Gastroesophageal sphincter (tissue), 4 donors: ENCODE results near the gene MAP1B. TPM values are rescaled to one million over a fixed set of nuclear protein-coding genes. Genes with fewer than 3 reads are reported as not detected.

Experiments used
- ATAC-seq: fragments of 150-250 bp; one replicate; pipeline ENCODE4 v1.9.1; 2016; ENCODE audit warnings: mild to moderate bottlenecking, moderate library complexity
- H3K27ac ChIP-seq, 4 donors: fragments of 200-600 bp; sonication (generic) in 3 of 4; 1 replicate in 3 of 4; 2 replicates in 1 of 4; pipeline ENCODE4 v1.5.1; 2016 to 2019
- H3K27me3 ChIP-seq: fragments of 200-600 bp; sonication (generic); one replicate; pipeline ENCODE4 v1.5.1; 2019
- H3K36me3 ChIP-seq, 2 donors: fragments of 200-600 bp; sonication (generic); one replicate each; pipeline ENCODE4 v1.5.1; 2019; ENCODE audit warnings: control low read depth in 1 of 2
- H3K4me1 ChIP-seq, 3 donors: fragments of 200-600 bp; sonication (generic); 1 replicate in 2 of 3; 2 replicates in 1 of 3; pipeline ENCODE4 v1.5.1; 2016 to 2019; ENCODE audit warnings: control low read depth in 2 of 3
- H3K4me3 ChIP-seq, 2 donors: fragments of 200-600 bp; sonication (generic); one replicate each; pipeline ENCODE4 v1.5.1; 2019; ENCODE audit warnings: mild to moderate bottlenecking in 1 of 2, moderate library complexity in 1 of 2
- H3K9me3 ChIP-seq, 3 donors: fragments of 200-600 bp; sonication (generic); one replicate each; pipeline ENCODE4 v1.5.1; 2017 to 2019; ENCODE audit warnings: control low read depth in 2 of 3
- EP300 ChIP-seq: sonication (generic); formaldehyde crosslinking; IDR thresholded peaks from one replicate; pipeline ENCODE4 v1.6.1; 2017; ENCODE audit warnings: antibody characterized with exemption, mild to moderate bottlenecking
- POLR2A ChIP-seq, 2 donors: fragments of 450-650 bp; IDR thresholded peaks; one replicate each; pipeline ENCODE4 v1.6.1; 2017; ENCODE audit warnings: antibody characterized with exemption in 2 of 2, mild to moderate bottlenecking in 2 of 2, moderate library complexity in 1 of 2
- POLR2AphosphoS5 ChIP-seq: sonication (generic); formaldehyde crosslinking; IDR thresholded peaks from one replicate; pipeline ENCODE4 v1.6.1; 2017; ENCODE audit warnings: antibody characterized with exemption
- WGBS, 2 donors: methylation state at CpG; one replicate each; pipeline ENCODE4 v1.1.5; 2018; ENCODE audit warnings: low coverage in 1 of 2; 5-methylcytosine and 5-hydroxymethylcytosine counted together
- total RNA-seq, 4 donors: library from RNA; depleted of rRNA; stranded (reverse); fragments of >200 nt; gene quantifications; one replicate each; pipeline ENCODE4 v1.1.0, GENCODE V29; 2016
- TF ChIP-seq, protein P1 (sequence below), 4 experiments: fragments of 200-600 bp in 2 of 4; fragments of 450-650 bp in 2 of 4; sonication (generic) in 1 of 4; IDR thresholded peaks; one replicate each; pipeline ENCODE4 v1.5.1; 2017 to 2019; ENCODE audit warnings: antibody characterized with exemption in 4 of 4, mild to moderate bottlenecking in 2 of 4, moderate library complexity in 2 of 4

The MAP1B gene
- total RNA-seq, 4 donors from 2014 or later, result 601 to 1,344 (median 738) TPM

DNA sequence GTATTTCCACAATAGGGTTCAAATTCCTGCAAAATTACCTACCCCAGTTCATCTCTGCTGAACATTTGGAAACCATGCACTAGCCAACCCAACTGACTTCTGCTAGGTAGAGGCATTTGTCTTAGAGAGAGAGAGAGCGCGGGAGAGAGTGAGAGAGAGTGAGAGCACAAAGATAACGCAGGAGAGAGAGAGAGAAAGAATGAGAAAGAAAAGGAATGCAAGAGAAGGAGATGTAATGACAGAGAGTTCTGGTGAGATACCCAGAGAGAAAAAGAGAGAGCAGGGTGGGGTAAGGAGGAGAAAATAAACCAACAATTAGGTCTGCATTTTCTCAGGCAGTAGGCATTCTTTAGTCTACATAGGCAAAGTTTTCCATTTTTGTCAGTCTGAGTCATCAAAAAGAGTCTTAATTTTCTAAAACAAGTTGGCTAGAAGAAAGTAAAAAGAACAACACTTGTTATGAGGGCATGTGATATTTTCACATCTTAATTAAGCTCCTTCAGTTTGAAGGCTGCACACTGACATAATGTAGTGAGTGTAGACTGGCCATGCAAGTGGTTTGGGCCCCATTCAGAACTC lies 98.2 kb downstream of the MAP1B start:
- TF ChIP-seq POLR2AphosphoS5 (no peak), EP300 (no peak), POLR2A (IDR thresholded peaks at IDR 0.05) (no peak)
- TF ChIP-seq, protein P1, sequence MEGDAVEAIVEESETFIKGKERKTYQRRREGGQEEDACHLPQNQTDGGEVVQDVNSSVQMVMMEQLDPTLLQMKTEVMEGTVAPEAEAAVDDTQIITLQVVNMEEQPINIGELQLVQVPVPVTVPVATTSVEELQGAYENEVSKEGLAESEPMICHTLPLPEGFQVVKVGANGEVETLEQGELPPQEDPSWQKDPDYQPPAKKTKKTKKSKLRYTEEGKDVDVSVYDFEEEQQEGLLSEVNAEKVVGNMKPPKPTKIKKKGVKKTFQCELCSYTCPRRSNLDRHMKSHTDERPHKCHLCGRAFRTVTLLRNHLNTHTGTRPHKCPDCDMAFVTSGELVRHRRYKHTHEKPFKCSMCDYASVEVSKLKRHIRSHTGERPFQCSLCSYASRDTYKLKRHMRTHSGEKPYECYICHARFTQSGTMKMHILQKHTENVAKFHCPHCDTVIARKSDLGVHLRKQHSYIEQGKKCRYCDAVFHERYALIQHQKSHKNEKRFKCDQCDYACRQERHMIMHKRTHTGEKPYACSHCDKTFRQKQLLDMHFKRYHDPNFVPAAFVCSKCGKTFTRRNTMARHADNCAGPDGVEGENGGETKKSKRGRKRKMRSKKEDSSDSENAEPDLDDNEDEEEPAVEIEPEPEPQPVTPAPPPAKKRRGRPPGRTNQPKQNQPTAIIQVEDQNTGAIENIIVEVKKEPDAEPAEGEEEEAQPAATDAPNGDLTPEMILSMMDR (IDR thresholded peaks at IDR 0.05), result no peak
- no peak overlapping the region for H3K27ac ChIP-seq
- H3K36me3 ChIP-seq, result peaks cover 0 to 78% of the 10 kb centered on the region in 2 donors
- no peak for ATAC-seq
- H3K27me3 ChIP-seq, result no peaks in the 10 kb centered on the region
- H3K4me3 ChIP-seq, result no peak overlapping the region
- 86 to 100% methylated on average over 2 to 3 of the region's 3 CpGs for whole genome bisulfite sequencing, 2 donors
- H3K9me3 ChIP-seq, result no peaks in the 10 kb centered on the region
- peaks cover 0 to 6% (median 2%) of the 10 kb centered on the region in 3 donors for H3K4me1 ChIP-seq

DNA sequence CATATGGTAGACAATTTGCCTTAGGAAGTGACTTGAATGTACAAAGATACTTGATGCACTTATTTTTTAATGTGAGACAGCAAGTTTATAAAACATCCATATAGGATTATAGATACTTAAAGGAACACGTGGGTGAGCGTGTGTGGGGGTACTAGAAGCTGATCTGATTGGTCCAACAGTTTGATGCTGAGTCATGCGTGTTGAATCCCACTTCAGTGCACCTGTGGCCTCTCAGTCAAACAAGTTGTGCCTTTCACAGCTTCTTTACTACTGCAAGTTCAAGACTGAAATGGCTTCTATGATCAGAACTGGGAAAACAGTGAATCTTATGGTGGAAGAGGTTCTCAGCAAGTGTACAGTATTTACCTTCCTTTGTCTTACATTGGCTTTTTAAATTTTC lies 98.9 kb downstream of the MAP1B start:
- Histone ChIP-seq H3K4me3 (no peak overlapping the region), H3K27ac (no peak overlapping the region), H3K4me1 (peaks cover 3 to 12% (median 6%) of the 10 kb centered on the region in 3 donors)

DNA sequence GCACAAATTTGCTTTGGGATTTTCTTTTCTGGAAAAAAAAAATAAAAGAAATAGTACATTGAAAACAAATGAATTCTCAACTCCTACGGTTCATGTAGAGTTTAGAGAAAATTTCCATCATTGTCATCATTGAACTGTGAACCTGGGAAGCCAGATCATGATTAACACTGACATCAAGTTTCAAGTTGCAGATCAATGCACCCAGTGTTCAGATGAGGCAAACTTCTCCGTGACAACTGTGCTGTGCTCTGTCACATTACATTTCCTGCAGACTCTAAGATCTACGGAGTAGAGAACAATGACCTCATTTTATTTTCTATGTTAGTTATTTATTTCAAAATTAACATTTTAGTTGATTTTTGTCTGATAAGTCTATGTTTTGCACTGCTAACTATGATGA lies 99.7 kb downstream of the MAP1B start:
- no peak for TF ChIP-seq POLR2AphosphoS5
- TF ChIP-seq, protein P1 (IDR thresholded peaks at IDR 0.05), result no peak
- no peak for TF ChIP-seq POLR2A (IDR thresholded peaks at IDR 0.05)
- no peak for TF ChIP-seq EP300
- Histone ChIP-seq H3K27ac (no peak overlapping the region), H3K27me3 (no peaks in the 10 kb centered on the region), H3K9me3 (no peaks in the 10 kb centered on the region), H3K4me1 (peaks cover 6 to 19% (median 7%) of the 10 kb centered on the region in 3 donors), H3K36me3 (peaks cover 0 to 70% of the 10 kb centered on the region in 2 donors), H3K4me3 (no peak overlapping the region)
- 76 to 88% methylated on average over 2 to 3 of the region's 3 CpGs for WGBS, 2 donors
- no peak for ATAC-seq

More for the DNA sequence above, 98.9 kb downstream of the MAP1B start:
- no peaks in the 10 kb centered on the region for H3K9me3 ChIP-seq
- TF ChIP-seq POLR2AphosphoS5, result no peak
- TF ChIP-seq EP300, result no peak
- TF ChIP-seq, protein P1 (IDR thresholded peaks at IDR 0.05), result no peak
- no peak for TF ChIP-seq POLR2A (IDR thresholded peaks at IDR 0.05)
- 79 to 85% methylated on average over 3 of the region's 3 CpGs for WGBS, 2 donors
- no peaks in the 10 kb centered on the region for H3K27me3 ChIP-seq
- H3K36me3 ChIP-seq, result peaks cover 0 to 71% of the 10 kb centered on the region in 2 donors
- no peak for ATAC-seq

DNA sequence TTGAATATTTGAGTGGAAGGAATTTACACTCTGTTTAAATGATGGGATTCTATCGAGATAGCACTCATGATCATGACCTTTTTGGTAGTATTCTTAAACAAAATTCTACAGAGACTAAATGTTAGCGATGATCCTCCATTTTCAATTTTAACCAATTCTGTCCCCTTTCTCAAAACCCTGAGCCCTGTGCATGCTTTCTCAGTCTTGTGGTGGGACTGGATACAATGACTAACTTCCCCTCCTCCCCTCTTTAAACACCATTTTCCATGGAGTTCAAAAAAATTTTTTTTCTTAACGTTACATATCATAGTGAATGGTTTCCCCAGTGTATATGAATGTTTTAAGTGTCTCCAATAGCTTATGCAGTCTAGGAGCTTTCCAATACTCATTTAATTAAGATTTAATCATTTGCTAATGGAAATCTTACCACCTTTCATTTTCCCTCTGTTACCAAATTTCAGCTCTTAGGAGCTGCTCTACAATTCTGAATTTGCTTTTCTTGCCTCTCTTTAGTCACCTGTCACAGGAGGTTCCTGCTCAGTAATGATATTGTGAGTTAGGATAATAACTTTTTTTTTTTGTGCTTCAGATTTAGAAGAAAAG lies 101.2 kb downstream of the MAP1B start:
- 82 to 87% methylated on average over 2 to 3 of the region's 3 CpGs for WGBS, 2 donors
- Histone ChIP-seq H3K9me3 (no peaks in the 10 kb centered on the region), H3K36me3 (peaks cover 0 to 61% of the 10 kb centered on the region in 2 donors), H3K27ac (no peak overlapping the region), H3K4me3 (no peak overlapping the region), H3K27me3 (no peaks in the 10 kb centered on the region), H3K4me1 (peaks cover 6 to 19% (median 7%) of the 10 kb centered on the region in 3 donors)
- TF ChIP-seq POLR2A (IDR thresholded peaks at IDR 0.05) (no peak), POLR2AphosphoS5 (no peak), EP300 (no peak)
- TF ChIP-seq, protein P1 (IDR thresholded peaks at IDR 0.05), result no peak
- no peak for ATAC-seq
